ENCODE data around the gene MAN2A1. TPM values are rescaled to one million over a fixed set of nuclear protein-coding genes. Genes with fewer than 3 reads are reported as not detected.

The MAN2A1 gene
- total RNA-seq, 4 donors from 2014 or later: 38.3 to 51.9 (median 46.2) TPM

- DNase-seq (ENCODE audit: low spot score): no peak
- ATAC-seq (ENCODE audit: low FRiP score): peak; percentile 9
- no peak for TF ChIP-seq CTCF (IDR thresholded peaks at IDR 0.05)
Measured at GRCh38 chr5:109690242-109690974, 681 bp downstream of the MAN2A1 start.

- no peak for TF ChIP-seq CTCF (IDR thresholded peaks at IDR 0.05)
- ATAC-seq (ENCODE audit: low FRiP score) (peak; percentile 34), DNase-seq (ENCODE audit: low spot score) (peak; percentile 42)
Measured at GRCh38 chr5:109690975-109691574, 1.3 kb downstream of the MAN2A1 start.

- DNase-seq (ENCODE audit: low spot score) (no peak), ATAC-seq (ENCODE audit: low FRiP score) (no peak)
- no peak for TF ChIP-seq CTCF (IDR thresholded peaks at IDR 0.05)
Measured at GRCh38 chr5:109691996-109692395, 2.3 kb downstream of the MAN2A1 start.

- ATAC-seq (ENCODE audit: low FRiP score) (no peak), DNase-seq (ENCODE audit: low spot score) (no peak)
- TF ChIP-seq CTCF (IDR thresholded peaks at IDR 0.05): no peak
Measured at GRCh38 chr5:109692852-109693251, 3.1 kb downstream of the MAN2A1 start.

GRCh38 chr5:109693535-109694400 lies 4.0 kb downstream of the MAN2A1 start:
- DNase-seq (ENCODE audit: low spot score) (no peak), ATAC-seq (ENCODE audit: low FRiP score) (no peak)
- no peak for TF ChIP-seq CTCF (IDR thresholded peaks at IDR 0.05)

GRCh38 chr5:109694451-109694891 lies 4.7 kb downstream of the MAN2A1 start:
- DNase-seq (ENCODE audit: low spot score) (no peak), ATAC-seq (ENCODE audit: low FRiP score) (no peak)
- TF ChIP-seq CTCF (IDR thresholded peaks at IDR 0.05): no peak
